HG03342 (cell line): ENCODE results near the gene CCDC97.

Experiments
- ATAC-seq: cut with Tn5 transposase; IDR thresholded peaks from one replicate; pipeline ENCODE4 v1.9.1; 2021; ENCODE audit warnings: mild to moderate bottlenecking, moderate library complexity; ENCODE audit not compliant: unreplicated experiment

Gene CCDC97

DNA sequence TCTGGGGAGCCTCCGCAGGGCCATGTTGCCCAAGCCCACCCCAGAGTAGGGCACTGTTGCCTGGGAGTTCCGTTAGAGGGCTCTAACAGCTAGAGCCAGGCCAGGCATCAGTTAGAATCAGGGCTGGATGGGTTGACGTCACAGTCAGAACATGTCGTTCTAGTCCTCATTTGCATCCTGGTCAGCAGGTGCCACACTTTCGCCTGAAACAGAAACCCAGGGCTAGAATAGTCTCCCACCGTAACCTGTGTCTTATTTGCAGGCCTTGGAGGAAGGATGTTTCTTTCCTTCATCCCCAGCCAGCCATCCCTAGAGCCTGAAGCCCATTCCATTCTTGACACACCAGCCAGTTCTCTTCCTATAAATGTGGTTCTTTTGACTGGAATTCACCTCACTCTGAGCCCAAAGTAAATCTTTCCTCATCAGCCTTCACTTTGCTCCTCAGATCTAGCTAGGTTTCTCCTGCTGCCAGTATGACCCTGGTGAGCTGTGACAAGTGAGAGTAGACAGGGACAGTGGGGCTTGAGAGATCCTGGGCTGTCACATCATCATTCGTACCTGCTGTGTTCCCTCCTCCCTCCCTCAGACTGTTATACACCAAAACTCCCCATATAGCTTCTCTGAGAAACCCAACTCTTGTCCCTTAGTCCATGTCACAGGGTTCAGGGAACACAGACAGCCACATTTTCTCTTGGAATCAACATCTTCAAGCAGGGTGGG is 12.2 kb upstream of the CCDC97 start:
- ATAC-seq: peak; percentile 69

DNA sequence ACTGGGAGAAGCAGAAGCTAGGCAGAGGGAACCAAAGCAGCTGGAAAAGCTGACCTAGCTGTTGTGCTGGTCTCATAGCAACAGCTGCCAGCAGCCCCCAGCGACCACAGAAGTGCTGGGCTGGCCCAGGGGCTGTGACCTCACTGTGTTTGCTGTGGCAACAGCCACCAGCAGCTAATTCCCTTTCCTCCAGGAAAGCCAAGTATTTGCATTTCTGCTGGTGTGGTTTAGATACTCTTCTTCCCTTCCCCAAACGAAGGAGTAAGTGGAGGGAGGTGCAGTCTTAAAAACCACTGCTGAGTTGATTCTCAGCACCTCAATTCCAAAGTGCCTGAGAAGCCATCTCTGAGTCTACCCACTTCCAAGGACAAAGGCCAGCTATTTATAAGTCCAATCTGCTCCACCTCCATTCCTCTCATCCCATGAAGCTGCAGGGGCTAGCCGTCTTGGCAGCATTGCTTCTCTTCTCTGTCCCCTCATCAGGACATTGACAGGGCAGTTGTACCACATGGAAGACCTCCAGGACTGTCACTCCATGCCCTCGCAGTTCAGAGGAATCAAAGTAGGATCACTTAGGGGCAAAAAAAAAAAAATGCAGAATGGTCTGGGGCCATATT is 11.5 kb upstream of the CCDC97 start:
- ATAC-seq: peak; percentile 38

DNA sequence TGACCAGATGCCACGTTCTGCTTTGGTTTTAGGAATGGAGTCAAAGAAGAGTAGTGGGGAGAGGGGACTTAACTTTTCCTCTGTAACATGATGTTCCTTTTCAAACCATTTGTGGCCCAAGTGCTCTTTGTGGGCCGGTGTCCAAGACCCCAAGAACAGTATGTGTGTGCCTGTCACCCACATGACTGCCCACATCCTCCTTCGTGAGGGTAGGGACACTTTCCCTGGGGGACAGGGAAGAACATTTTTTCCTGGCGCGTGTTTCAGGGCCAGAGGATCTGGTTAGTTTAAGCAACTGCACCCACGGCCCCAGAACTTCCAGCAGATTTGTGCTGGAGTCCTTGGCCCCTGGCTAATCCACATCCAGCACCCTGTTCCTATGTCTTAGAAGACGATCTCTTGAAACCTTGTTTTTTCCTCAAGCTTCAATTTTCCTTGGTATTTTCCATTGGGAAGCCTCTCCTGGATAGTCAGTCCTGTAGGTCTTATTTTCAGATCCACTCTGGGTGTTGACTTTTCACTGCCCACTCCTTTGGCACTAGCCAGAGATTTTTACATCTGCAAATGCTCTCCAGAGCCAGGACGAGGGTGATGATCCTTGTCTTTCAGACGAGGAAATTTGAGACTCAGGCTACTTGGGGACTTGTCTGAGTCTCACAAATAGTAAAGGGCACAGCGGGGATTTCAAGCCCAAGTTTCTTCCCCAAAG is 10.8 kb upstream of the CCDC97 start:
- no peak for ATAC-seq

DNA sequence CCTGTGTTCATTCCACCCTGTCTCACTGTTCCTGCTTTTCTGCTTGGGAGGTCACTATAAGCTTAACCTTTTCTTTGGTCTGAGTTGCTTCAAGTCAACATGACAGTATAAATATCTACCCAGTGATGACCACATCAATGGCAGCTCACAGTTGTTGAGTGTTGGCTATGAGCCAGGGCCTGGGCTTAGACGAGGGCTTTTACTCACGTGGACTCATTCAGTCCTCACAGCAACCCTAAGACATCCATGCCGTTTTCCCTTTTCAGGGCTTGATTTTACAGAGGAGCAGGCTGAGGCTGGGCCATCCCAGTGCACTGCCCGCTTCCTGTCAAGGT is 10.2 kb upstream of the CCDC97 start:
- no peak for ATAC-seq

DNA sequence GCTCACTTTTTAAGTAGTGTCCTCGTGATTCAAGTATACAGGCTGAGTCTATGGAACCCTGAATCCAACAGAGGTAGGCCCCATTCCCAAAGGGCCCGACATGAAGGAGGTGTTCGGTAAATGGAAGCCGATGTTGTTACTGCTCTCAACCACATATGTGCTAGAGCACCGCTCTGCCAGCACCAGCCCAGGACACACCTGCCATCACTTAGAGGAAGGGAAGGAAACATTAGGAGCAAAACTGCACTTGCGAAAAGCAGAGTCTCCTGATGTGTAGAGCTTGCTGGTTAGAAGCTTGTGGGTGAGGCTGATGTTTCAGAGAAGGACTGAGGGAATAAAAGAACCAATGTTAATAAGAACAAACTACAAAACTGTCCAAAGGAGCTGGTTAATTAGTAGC is 9.4 kb upstream of the CCDC97 start:
- ATAC-seq: no peak

DNA sequence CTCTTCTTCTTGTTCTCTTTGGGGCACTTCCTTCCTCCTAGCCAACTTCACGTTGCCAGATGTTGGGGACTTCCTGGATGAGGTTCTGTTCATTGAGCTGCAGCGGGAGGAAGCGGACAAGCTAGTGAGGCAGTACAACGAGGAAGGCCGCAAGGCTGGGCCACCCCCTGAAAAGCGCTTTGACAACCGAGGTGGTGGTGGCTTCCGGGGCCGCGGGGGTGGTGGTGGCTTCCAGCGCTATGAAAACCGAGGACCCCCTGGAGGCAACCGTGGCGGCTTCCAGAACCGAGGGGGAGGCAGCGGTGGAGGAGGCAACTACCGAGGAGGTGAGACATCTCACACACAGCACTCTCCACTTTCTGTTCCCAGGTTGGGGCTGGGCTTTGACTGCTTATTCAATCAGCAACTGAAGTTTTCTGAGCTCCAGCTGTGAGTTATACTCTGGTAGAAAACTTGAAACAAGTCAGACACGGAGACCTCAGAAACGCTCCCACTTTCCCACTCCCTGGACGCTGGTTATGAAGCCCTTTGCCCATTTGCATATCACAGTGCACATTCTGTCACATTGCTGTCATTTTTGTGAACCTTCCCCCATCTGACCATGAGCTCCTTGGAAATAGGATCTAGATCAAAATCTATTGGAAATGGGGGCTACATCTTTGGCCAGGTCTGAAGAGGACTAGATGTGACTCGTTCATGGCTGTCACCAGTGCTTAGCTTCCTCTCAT is 7.2 kb upstream of the CCDC97 start:
- ATAC-seq: no peak

DNA sequence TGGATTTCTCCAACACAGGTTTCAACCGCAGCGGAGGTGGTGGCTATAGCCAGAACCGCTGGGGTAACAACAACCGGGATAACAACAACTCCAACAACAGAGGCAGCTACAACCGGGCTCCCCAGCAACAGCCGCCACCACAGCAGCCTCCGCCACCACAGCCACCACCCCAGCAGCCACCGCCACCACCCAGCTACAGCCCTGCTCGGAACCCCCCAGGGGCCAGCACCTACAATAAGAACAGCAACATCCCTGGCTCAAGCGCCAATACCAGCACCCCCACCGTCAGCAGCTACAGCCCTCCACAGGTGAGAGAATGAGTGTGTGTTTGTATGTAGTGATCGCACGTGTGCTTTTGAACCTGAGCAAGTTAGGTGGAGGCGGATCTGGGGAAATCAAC is 6.0 kb upstream of the CCDC97 start:
- no peak for ATAC-seq

DNA sequence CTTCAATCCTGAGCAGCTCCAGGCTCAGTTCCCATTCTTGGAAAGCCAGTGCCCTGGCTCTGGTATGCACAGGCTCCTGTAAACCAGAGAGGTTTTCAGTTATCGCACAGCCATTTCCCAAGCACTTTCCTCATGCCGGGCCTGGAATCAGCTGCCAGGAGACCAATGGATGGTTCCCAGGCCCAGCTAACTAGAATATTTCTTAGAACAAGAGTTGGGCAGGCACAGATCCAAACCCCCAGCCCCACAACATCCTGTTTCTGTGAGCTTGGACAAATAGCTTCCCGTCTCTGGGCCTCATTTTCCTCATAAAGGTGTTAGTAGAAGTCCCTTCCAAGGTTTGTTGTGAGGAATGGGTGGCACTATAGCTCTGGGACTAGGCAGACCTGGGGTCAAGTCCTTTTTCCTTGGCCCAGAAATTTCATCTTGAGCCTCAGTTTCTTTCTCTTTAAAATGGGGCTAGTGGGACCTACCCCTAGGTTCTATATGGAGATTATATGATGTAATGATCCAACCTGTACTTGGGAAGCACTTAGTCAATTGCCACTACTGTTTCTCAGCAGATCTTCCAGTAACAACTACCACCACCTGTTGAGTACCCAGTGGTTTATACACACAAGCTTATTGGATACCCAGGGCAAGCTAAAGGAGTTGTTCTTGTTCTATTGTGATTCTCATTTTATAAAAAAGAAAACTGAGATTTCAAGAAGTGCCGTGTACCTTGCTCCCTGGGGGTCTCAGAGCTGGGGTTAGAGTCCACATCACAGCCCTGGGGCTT is 5.1 kb upstream of the CCDC97 start:
- ATAC-seq: no peak

DNA sequence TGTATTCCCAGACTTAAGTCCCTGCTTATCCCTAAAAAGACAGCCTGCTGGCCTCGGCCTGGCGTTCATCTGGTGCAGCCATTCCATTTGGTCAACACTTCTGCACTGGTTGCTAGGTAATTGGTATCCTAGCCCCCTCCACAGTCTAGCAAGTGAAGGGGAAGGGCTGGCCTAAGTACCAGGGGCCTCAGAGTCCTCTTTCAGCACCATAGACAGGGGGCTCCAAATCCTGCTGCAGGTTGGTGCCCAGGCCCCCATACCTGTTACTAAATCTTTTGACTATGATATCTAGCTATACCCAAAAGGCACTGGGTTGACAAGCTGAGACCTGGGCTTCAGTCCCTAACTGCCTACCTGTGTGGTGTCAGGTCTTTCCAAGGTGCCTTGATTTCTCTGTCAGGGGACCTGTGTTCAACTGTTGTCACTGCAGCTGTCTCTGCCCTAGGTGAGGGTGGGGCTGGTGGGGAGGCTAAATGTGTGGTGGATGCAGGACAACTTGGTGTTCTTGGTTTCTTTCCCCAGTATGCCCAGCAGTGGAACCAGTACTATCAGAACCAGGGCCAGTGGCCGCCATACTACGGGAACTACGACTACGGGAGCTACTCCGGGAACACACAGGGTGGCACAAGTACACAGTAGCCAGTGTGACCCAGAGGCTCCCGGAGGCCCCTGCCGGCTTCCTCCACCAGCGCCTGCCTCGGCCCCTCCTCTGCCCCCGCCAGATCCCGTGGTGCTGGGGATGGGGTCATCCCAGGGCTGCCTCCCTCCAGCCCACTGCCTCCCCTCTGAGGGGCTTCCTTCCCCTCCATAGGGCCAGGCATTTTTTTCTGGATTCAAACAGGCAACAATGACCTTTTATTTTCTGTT is 3.8 kb upstream of the CCDC97 start:
- no peak for ATAC-seq

DNA sequence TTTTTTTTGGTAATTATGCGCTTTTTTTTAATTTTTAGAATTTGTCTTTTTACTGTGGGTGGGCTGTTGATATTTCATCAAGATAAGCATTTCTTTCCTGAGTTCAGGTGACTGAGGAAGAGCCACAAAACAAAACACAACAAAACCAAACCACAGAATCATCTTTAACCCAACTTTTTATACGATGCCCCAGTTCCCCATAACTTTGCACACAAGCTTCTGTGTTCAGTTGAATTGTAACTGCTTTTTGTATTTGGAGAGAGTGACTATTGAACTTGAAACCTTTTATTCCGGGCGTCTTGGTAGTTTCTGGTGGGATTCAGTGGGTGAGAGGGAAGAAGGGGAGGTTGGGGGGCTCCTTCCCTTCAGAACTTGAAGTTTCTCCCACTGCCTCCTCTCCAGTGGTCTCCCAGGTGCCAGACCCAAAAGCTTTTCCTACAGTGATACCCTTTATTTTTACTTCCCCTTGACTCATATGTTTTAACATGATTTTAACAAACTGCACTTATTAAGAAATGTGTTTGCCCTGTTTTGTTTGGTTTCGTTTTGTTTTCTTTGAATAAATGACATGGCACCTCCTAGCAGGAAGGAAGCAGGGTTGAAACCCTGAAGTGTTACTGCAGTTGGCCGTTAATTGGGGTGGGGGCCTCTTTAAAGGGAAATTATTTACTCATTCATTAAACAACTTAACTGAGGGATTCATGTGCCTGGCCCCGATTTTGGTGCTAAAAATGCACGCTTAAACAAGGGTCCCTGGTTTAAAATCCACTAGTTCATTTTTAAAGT is 2.7 kb upstream of the CCDC97 start:
- no peak for ATAC-seq

DNA sequence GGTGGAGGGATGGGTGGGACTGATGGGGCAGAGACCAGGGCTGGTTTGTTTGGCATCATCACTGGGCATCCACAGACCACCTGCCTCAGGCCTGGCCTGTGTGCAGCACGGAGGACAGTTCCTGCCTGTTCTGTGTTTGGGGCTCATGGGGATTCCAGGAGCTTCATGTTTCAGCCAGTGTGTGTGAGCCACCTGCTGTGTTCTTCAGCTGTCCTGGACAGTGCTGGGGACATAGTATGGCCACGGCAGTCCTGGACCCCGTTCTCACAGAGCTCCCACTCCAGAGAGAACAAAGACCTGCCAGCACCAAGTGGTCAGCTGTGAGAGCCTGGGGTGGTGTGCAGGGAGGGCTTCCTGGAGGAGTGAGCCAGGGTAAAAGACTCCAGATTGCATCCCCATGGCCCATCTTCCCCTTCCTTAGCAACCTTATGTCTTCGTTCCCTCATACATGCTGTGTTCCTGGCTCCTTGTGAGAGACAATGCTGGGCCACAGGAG is 2.0 kb upstream of the CCDC97 start:
- no peak for ATAC-seq

DNA sequence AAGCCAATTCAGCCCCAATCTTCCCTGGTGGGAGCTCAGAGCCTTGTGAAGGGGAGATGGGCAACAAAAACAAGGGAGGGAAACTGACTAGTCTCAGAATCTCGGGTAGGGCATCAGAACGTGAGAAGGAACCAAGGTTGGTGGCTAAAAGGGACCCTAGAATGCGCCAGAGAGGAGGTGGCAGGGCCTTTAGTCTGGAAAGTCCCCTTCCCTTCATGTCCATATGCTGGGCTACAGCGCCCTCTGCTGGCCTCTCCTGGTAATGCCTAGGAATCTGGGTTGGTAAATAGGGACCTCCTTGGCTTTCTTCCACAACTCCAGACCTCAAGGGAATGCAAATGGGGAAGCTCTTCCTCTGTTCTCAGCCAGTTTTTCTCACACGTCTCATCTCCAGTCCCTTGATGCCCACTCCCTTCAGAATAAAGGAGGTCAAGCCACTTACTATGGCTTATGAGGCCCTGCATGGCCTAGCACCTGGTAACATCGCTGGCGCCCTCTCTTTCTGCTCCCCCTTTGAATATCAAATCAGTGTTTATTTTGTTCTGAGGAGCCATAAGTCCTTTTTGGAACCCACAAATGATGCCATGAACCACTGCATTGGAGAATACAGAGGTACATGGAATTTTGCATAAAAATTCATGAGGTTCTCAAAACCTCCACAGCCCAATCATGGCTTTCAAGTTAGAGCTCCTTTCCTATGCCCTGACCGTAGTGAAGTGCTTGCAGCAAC is 1.4 kb upstream of the CCDC97 start:
- ATAC-seq: no peak

DNA sequence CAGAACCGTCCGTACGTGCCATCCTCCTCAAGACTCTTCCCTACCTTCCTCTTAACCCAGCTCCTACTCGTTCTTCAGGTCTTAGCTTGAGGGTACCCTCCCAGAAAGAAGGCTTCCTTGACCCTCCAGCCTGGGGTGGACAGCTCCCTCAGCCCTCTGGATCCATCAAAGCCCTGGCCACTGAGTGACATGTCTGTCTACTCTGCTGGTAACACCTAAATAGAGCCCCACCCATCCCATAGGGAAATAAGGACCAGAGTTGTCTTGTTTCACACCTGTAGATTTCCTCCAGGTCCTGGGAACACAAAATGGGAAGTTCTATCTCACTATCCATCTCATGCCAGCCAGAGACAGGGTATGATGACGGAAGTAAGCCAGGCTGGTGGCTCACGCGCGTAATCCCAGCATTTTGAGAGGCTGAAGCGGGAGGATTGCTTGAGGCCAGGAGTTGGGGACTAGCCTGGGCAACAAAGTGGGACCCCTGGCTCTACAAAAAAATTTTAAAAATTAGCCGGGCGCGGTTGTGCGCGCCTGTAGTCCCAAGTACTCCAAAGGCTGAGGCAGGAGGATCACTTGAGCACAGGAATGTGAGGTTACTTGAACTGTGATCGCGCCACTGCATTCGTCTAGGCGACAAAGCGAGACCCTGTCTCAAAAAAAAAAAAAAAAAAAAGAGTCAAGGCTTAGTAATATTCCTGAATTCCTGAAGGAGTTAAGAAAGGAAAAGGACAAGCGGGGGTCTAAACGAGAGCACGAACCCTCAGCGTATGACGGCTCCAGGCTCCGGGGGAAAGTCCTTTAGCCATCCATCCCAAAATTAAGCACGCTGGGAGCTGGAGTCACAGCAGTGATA is 566 bp upstream of the CCDC97 start:
- no peak for ATAC-seq

DNA sequence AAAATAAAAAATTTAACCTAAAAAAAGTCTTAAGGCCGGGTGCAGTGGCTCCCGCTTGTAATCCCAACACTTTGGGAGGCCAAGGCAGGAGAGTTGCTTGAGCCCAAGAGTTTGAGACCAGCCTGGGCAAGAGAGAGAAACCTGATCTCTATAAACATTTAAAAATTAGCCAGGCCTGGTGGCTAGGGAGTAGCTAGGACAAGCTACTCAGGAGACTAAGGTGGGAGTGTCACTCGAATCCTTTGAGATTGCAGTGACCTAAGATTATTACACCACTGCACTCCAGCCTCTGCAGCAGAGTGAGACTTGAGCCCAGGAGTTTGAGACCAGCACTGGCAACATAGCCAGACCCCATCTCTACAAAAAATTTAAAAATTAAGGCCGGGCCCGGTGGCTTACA is 1.1 kb downstream of the CCDC97 start:
- no peak for ATAC-seq

DNA sequence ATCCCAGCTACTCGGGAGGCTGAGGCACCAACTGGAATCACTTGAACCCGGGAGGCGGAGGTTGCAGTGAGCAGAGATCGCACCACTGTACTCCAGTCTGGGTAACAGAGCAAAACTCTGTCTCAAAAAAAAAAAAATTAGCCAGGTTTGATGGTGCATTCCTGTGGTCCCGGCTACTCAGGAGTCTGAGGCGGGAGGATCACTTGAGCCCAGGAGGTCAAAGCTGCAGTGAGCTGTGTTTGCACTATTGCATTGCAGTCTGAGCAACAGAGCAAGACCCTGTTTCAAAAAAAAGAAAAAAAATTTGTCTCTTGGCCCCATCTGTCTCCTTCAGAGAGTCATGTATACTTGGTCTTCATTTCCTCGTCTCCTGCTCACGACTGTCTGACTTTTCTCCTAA is 1.6 kb downstream of the CCDC97 start:
- ATAC-seq: no peak

DNA sequence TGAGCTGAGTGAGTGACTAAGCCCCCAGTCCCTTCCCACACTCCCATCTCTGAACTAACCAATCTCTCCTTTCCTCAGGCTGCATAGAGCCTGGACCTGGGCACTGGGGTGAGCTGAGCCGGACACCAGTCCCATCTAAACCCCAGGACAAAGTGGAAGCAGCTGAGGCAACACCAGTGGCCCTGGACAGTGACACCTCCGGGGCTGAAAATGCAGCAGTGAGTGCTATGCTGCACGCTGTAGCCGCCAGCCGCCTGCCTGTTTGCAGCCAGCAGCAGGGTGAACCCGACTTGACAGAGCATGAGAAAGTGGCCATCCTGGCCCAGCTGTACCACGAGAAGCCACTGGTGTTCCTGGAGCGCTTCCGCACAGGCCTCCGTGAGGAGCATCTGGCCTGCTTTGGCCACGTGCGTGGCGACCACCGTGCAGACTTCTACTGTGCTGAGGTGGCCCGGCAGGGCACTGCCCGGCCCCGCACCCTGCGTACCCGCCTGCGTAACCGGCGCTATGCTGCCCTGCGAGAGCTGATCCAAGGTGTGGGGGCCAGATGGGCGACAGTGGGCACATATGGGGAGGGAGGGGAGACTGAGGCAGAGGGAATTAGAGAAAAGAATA is 6.4 kb downstream of the CCDC97 start:
- ATAC-seq: no peak
